Esophagus muscularis mucosa (tissue), 3 donors: Measurements from ENCODE around the gene FBXL19.

Experiments used
- CTCF ChIP-seq, 3 experiments: fragments of 200-600 bp in 2 of 3; fragments of 450-650 bp in 1 of 3; sonication (generic) in 2 of 3; IDR thresholded peaks; one replicate each; pipeline ENCODE4 v1.5.1; 2017 to 2019; ENCODE audit warnings: antibody characterized with exemption in 3 of 3, mild to moderate bottlenecking in 2 of 3, moderate library complexity in 1 of 3
- POLR2A ChIP-seq: fragments of 450-650 bp; IDR thresholded peaks from one replicate; pipeline ENCODE4 v1.6.1; 2017; ENCODE audit warnings: antibody characterized with exemption, moderate library complexity, mild to moderate bottlenecking, low read depth

DNA sequence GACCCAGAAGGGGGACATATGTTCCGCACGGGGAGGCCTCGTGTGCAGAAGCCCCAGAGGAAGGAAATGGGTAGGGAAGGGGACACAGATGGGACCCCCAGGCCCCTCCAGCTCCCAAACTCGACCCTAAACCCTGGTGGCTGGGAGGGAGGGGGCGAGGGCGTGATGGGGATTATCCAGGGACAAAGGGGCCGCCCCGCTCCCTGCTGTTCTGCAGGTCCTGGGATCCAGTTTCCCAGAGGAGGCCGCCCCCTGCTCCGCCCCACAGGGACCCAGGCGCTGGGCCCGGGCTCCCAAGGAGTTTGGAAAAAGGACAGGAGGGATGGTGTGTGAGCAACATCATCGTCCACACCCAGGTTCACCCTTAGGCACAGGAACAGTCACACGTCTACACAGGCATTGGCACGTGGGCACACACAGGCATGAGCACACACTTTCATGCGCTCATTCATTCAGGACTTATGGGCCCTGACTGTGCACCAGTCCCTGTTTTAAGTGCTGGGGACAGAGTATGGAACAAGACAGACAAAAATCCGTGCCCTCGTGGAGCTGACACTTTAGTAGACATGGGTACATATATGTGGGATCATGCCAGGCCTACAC lies 12.8 kb upstream of the FBXL19 start:
- TF ChIP-seq CTCF (IDR thresholded peaks at IDR 0.05) (no peak), POLR2A (no peak)
